ENCODE results near the gene UTS2R.

DNA sequence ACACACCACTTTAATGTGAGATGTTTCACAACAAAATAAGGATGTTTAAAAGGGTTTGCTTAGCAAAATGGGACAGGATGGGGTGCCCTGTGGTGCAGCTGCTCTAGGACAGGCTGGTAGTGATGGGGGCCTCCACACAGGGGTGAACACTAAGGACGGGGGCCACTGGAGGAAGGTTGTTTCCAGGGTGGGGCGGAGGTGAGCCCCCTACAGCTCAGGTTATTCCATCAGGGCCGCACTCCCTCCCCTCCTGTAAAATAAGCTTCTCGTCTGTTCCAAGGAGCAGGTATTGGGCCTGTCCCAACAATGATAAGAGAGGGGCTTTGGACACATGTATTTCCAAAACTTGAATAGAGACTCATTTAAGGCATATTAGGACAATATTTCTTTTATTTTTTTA is 44.7 kb downstream of the UTS2R start:
- TF ChIP-seq POLR2AphosphoS5 (IDR thresholded peaks at IDR 0.05) (no peak), CTCF (IDR thresholded peaks at IDR 0.05) (no peak)
